NCI-H2107 treated with DMSO at 0.1 percent for 48 hours (cell line): ENCODE measurements around the gene RIBC2.
"Not testable (repeated sequence)": the region's sequence is repeated elsewhere in the genome, so short reads cannot be mapped to it uniquely, and the experiment has no call there.

Source experiments
- DNase-seq: peaks from one replicate; lab custom pipeline; 2025; ENCODE audit not compliant: unreplicated experiment; lab: John Stamatoyannopoulos, UW

RIBC2 gene

GRCh38 chr22:45424241-45424731 is 10.8 kb downstream of the RIBC2 start:
- no peak for DNase-seq

- DNase-seq = no peak
Observed at GRCh38 chr22:45425101-45425500, 11.6 kb downstream of the RIBC2 start.

GRCh38 chr22:45425531-45426265 is 12.2 kb downstream of the RIBC2 start:
- no peak for DNase-seq

GRCh38 chr22:45426387-45426786 is 12.9 kb downstream of the RIBC2 start:
- DNase-seq = no peak

GRCh38 chr22:45427114-45427513 is 13.6 kb downstream of the RIBC2 start:
- DNase-seq = no peak

DNA sequence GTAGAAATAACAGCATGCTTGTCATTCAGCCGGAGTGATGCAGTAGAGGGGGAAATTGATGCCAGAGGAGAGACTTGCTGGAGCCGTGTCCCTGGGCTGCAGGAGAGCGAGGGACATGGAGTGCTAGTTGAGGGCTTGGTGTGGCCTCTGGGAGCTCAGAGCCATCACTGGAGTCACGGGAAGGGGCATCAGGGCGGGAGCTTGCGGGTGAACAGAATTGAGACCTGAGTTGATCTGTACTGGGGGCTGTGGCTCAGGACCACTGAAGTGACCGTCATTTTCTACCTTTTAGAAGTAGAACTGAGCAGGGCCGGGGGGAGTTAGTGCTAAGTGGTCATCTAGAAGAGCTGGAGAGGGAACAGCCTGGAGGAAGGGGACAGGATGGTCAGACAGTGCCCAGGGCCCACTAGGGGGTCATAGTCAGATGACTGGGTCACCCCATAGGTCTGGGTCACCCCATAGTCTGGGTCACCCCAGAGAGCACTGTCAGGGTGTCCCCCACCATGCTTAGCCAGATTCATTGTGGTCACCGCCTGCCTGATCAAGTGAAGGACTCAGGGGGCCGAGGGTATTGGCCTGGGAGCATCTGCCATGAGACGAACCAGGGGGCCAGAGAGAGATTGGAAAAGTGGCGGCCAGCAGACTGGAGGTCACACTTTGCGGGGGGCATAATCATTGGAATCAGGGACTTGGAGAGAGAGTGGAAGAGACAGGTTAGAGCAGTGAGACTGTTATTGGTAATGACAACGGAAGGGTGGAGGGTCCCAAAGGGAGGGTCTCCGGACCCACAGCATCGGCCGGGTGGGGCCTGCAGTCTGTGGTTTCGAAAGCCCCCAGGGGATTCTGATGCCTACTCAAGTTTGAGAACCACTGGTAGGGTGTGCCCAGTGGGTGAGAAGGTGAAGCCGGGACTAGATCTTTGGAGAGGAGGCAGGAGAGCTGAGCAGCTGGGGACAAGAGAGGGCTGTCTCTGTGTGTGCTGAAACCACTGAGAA is 15.2 kb downstream of the RIBC2 start:
- no peak for DNase-seq

GRCh38 chr22:45429424-45429823 is 15.9 kb downstream of the RIBC2 start:
- no peak for DNase-seq

DNA sequence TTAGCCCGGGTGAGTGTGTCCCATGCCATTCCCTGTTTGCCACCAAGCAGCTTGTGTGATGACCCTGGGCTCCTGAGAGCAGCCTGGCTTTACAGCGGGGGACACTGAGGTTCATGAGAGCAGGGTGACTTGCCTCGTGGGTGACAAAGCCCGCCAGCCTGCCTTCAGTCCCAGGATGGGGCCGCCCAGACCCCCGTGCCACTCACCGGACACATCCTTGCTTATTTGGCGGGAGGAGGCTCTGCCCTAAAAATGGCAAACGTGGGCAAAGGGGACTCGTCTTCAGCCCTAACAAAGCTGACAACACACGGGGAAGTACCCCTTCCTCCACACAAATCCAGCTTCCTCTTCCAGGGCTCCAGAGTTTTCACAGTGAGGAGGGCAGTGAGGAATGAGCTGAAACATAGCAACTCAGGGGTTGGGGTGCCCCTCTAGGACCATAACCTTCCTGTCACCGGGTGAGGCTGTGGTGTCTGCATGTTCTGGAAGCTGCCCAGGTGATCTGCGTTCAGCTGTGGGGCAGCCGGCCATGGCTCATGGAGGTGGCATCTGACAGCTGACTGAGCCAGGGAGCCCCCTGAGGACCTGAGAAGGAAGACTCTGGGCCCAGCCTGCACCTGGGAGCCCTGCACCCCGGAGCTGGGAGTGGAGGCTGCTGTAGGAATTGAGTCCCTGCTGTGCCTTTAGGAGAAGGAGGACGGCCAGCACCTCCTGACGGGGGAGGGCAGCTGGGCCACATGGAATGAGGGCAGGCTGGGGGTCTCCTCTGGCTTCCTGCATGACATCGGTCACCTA is 16.7 kb downstream of the RIBC2 start:
- no peak for DNase-seq

DNA sequence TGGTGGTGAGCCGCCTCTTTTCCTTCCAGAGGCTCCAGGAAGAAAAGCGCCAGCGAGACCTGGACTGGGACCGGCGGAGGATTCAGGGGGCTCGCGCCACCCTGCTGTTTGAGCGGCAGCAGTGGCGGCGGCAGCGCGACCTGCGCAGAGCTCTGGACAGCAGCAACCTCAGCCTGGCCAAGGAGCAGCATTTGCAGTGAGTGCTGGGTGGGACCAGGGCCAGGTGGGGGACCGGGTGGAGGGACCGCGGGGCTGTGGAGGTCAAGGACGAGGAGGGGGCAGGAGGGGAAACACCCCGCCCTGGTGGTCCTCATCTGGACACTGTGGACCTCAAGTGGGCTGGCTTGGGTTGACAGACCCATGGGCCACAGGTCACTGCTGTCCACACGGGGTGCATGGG is 17.4 kb downstream of the RIBC2 start:
- no peak for DNase-seq

GRCh38 chr22:45434981-45435380 is 21.5 kb downstream of the RIBC2 start:
- no peak for DNase-seq

- peak; percentile 40 for DNase-seq
Observed at GRCh38 chr22:45435544-45436139, 22.1 kb downstream of the RIBC2 start.

DNA sequence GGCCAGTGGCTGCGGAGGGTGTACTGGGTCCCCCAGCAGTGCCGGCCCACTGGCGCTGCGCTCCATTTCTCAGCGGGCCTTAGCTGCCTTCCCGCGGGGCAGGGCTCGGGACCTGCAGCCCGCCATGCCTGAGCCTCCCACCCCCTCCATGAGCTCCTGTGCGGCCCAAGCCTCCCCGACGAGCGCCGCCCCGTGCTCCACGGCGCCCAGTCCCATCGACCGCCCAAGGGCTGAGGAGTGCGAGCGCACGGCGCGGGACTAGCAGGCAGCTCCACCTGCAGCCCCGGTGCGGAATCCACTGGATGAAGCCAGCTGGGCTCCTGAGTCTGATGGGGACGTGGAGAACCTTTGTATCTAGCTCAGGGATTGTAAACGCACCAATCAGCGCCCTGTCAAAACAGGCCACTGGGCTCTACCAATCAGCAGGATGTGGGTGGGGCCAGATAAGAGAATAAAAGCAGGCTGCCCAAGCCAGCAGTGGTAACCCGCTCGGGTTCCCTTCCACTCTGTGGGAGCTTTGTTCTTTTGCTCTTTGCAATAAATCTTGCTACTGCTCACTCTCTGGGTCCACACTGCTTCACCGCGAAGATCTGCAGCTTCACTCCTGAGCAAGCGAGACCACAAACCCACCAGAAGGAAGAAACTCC is 23.5 kb downstream of the RIBC2 start:
- DNase-seq = not testable (repeated sequence)

GRCh38 chr22:45438336-45438735 is 24.8 kb downstream of the RIBC2 start:
- no peak for DNase-seq

GRCh38 chr22:45440688-45441087 is 27.2 kb downstream of the RIBC2 start:
- DNase-seq = not testable (repeated sequence)

GRCh38 chr22:45441138-45441537 is 27.6 kb downstream of the RIBC2 start:
- DNase-seq = peak; percentile 8

DNA sequence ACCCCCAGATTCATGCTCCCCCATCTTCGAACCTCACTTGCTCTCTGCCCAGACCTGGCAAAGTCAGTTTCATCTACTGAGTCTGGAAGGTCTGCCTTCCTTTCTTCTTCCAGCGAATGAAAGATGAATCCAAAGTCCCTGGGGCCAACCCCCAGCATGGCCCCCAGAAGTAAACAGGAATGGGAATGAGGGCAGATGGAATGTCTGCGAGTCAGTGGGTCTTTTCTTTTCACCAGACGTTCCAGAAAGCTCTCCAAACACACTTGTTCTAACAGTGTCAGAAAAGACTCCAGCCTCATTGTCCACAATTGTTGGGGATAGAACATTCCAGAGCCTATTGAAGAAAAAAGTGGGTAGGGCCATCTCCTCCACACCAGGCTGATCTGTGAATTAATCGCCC is 28.6 kb downstream of the RIBC2 start:
- no peak for DNase-seq

- no peak for DNase-seq
Observed at GRCh38 chr22:45444168-45444567, 30.7 kb downstream of the RIBC2 start.

- DNase-seq = no peak
Observed at GRCh38 chr22:45445031-45445710, 31.7 kb downstream of the RIBC2 start.

DNA sequence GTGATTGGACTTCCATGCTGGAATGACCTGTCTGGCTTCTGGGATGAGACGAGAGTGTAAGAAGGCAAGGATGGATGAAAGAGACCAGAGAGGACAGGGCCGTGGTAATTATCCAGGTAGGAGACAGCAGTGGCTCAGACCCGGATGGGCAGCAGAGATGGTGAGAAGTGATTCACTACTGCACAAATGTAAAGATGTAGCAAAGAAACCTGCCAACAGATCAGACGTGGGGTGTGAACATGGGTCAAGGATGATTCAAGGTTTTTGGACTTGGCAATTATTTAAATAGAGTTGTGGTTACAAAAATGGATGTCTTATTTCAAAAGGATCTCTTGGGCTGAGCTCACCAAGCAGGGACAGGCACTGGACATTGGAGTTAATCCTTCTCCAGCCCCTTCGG is 32.7 kb downstream of the RIBC2 start:
- DNase-seq = no peak

DNA sequence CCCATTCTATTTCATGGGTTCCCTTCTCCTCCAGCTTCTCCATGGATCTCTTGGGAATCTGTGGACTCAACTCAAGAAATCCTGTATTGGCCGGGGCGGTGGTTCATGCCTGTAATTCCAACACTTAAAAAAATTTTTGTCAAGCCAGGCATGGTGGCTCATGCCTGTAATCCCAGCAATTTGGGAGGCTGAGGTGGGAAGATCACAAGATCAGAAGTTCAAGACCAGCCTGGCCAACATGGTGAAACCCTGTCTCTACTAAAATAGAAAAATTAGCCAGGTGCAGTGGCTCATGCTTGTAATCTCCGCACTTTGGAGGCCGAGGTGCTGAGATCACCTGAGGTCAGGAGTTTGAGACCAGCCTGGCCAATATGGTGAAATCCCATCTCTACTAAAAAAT is 34.1 kb downstream of the RIBC2 start:
- DNase-seq = not testable (repeated sequence)
